GM21576 (cell line): Measurements from ENCODE around the gene MAB21L4.

Experiments
- ATAC-seq: cut with Tn5 transposase; IDR thresholded peaks from one replicate; pipeline ENCODE4 v1.9.1; 2021; ENCODE audit warnings: mild to moderate bottlenecking, moderate library complexity; ENCODE audit not compliant: unreplicated experiment

MAB21L4 gene

GRCh38 chr2:240884745-240885144 lies 11.2 kb downstream of the MAB21L4 start:
- no peak for ATAC-seq

DNA sequence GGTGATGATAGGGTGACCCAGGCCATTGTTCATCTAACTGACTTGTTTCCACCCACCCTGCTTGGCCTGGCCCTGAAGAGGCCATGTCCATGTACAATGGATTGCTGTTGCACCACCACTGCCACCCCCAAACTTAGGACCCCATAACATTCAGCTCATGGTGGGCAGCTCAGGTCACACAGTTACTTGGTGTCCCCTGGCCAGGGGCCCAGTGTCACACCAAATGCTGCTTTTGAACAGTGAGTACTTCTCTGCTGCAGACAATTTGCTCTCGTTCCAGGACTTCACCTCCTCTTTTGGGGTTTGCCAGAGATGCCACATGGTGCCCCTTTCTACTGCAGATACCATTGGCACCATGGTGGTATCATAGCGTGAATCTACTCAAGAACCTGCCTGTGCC lies 11.7 kb downstream of the MAB21L4 start:
- no peak for ATAC-seq

- ATAC-seq = no peak
Measured at GRCh38 chr2:240881913-240882312, 14.0 kb downstream of the MAB21L4 start.

GRCh38 chr2:240879105-240879504 lies 16.9 kb downstream of the MAB21L4 start:
- ATAC-seq = no peak

- ATAC-seq = no peak
Measured at GRCh38 chr2:240878341-240878936, 17.5 kb downstream of the MAB21L4 start.

DNA sequence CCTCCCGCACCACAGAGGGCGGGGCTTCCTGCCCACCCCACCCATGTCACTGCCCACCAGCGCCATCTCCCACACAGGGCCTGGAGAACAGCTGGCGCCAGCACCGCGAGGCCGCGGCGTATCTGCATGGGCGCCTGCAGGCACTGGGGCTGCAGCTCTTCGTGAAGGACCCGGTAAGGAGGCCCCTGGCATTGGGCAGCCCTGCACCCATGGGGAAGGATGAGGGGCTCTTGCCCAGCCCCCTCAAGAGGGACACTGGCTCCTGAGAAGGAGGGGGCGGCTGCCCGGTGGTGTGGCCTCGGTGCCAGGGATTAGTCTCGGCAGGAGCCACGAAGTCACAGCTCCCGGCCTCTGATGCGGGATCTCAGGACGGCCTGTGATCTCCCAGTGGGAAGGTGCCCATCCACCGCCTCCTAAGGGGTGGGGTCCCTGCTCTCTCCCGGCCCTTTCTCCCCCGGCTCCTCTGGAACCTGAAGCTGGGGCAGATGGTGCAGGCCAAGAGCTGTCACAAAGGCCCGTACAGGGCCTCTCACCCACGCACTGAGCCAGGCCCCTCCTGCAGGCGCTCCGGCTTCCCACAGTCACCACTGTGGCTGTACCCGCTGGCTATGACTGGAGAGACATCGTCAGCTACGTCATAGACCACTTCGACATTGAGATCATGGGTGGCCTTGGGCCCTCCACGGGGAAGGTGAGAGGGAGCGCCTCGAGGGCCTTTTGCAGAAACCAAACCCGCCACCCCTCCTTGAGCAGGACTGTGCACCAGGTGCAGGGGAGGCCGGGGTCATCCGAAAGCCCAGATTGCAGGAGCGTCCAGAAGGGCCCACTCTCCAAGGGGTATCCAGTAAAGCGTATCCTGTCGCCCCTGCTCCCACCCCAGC lies 18.3 kb downstream of the MAB21L4 start:
- ATAC-seq = no peak

GRCh38 chr2:240876475-240877251 lies 19.3 kb downstream of the MAB21L4 start:
- ATAC-seq = no peak

- no peak for ATAC-seq
Measured at GRCh38 chr2:240876035-240876474, 19.9 kb downstream of the MAB21L4 start.

DNA sequence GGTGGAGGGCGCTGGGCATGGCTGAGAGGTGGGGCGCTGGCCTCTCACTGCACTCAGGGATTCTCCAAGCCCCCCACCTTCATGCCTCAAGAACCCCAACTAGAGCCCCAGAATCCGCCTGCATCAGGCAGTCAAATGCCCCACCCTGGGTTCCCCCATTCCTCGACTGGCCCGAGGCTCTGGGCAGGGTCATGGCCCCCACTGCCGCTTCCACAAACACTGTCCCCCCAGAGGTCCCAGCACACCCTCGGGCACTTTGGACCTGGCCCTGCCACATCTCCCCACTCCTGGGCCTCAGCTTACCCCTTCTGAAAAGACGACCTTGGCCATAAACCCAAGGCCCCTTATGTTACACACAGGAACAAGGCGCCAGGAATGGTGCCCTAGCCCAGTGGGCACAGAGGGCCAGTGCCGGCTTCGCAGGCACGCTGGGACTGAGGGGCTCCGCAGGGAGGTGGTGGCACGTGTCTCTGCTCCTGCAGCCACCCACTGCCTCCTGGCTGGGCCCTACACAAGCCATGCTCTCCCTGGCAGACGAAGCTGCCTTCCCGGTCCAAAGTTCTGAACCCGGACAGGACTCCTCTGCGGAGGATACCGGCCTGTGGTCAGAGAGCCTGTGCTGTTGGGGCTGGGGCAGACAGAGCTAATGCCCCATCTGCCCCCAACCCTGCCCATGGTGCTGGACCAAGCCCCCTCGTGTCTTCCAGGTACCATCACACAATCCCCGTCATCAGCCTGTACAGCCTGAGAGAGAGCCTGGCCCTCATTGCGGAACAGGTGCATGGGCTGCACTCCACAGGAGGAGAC lies 20.5 kb downstream of the MAB21L4 start:
- ATAC-seq = no peak

- no peak for ATAC-seq
Measured at GRCh38 chr2:240874715-240875227, 21.2 kb downstream of the MAB21L4 start.

GRCh38 chr2:240873805-240874714 lies 21.9 kb downstream of the MAB21L4 start:
- no peak for ATAC-seq

GRCh38 chr2:240873098-240873788 lies 22.7 kb downstream of the MAB21L4 start:
- no peak for ATAC-seq

DNA sequence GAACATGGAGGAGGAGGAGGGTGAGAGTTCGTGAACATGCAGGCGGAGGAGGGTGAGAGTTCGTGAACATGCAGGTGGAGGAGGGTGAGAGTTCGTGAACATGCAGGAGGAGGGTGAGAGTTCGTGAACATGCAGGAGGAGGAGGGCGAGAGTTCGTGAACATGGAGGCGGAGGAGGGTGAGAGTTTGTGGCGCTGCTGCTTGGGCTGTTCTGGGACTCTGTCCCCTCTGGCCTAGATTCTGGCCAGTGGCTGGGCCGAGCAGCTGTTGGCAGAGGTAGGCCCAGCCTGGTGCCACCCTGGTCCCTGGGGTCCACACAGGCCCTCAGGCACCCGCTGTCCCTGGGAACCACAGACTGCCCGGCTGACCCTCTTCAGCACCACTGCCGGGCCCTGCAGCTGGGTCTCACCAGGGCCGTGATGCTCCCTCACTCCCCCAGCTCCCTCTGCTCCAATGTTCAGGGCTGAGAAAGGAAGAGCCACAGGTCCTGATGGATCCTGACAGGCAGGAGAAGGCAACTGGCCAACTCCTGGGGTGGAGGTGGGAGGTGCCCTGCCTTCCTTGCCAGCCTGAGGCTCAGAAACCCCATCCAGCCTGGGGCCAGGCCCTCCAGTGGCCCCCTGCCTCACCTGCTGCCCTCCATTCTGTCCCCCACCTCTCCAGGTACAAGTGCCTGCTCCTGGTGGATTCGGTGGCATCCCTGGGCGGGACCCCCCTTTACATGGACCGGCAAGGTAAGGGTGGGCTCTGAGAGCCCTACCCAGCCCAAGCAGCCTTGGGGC lies 23.4 kb downstream of the MAB21L4 start:
- no peak for ATAC-seq

DNA sequence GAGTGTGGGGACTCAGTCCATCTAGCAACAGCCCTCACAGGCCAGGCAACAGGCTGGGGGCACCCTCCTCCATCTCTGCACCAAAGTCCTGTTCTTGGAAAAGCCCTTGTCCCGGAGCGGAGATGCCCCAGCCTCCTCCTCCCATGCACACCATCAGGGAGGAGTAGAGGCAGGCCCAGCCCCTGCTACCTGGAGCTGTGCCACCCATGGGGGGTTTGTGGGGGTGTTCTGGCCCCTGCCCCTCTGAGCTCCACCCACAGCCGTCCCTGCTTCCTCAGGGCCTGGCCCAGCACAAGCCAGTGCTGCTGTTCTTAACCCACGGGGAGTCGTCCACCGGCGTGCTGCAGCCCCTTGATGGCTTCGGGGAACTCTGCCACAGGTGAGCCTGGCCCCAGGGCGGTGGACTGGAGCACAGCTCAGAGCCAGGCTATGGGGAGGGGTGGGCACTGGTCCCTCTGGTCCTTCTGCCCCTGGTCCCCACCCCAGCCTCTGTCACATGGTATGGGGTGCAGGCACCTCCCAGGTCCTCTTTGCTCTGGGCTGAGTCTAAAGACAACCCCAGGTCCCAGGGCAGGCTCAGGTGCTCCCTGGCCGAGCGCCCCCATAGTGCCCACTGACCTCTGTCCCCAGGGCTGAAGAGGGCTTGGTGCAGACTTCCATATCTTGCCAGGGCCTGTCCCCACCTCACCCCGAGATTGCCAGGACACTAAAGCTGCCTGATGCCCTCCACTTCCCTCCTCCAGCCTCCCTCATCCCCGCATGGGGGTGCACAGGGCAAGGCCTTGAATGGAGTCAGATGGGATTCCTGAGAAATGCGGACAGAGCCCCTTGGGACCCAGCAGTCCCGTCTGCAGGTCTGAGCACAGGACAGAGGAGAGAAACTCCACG lies 24.6 kb downstream of the MAB21L4 start:
- ATAC-seq = no peak

- ATAC-seq = no peak
Measured at GRCh38 chr2:240869956-240870875, 25.7 kb downstream of the MAB21L4 start.
